HG03108 (cell line): ENCODE data around the gene GJB4.
"Not testable (repeated sequence)": the region's sequence is repeated elsewhere in the genome, so short reads cannot be mapped to it uniquely, and the experiment has no call there.

ENCODE experiments used
- ATAC-seq: cut with Tn5 transposase; IDR thresholded peaks from one replicate; pipeline ENCODE4 v1.9.1; 2021; ENCODE audit warnings: moderate library complexity; ENCODE audit not compliant: unreplicated experiment

The GJB4 gene

DNA sequence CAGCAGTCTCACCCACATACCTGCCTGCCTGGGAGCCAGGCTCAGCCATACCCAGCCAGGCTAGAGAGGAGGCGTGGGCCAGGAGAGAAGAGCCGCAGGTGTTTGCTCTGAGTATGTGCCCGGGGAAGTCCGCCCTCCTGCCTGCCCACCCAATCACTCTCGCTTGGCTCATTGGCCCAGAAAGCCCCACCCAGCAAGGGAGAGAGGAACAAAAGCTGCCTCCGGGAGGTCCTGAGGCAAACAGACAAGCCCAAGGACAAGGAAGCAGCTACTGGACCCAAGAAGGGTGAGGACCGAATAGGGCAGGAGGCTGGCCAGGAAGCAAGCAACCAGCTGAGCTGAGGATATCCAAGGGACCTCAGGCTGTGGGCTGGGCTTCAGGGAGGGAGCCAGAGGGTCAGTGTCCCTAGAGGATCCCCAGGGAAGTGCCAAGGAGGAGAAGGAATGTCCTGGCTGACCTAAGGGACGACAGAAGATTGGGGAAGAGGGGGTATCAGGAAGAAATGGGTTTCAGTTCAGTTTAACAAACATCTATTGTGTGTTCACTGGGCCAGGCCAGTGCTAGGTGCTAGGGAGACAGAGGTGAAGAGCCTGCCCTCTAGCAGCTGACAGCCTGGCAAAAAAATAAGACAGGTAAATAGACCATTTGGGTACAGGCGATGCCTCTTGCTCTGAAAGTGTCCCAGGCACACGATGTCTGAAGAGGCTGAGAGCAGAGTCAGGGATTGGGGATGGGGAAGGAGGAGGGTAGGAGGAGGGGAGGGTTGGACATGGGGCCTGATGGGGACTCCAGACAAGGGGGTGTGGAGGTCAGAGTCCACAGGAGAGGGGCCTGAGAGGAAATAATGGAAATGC is at the start of gene GJB4:
GJB4 (plus strand) TSS at position 238 of the 855 bp plus-strand sequence. CDS start 1,515 bp downstream, outside the sequence.
- no peak for ATAC-seq

DNA sequence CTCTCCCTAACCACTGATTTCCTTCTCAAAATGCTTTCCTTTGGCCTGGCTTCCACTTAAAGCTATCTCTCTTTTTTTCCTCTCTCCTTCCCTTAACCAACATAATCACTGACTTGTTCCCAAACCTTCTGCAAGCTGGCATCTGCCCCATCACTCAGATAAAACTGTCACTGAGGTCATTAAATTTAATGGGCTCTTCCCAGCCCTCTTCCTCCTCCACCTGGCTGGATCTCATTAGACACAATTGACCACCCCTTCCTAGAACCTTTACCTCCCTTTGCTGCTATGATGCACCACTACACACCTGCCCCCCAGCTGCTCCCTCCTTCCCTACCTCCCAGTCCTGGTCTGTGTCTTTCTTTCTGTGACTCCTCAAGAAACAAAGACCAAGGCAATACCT is 48.7 kb upstream of the GJB4 start:
- ATAC-seq, result no peak

DNA sequence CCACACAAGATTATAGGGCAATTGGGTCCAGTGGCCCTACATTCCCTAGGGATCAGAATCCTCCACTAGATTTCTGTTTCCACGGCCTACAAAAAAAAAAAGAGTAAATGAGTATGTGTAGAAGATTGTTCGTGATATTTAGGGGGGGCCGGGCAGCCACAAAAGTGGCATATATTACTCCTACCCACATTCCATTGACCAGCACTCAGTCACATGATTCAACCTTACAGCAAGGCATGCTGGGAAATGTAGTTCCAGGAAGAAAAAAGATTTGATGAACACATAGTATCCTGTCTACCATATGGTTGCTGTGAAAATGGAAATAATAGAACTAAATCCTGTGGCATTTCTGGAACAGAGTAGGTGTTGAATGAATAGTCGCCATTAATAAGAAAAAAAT is 48.1 kb upstream of the GJB4 start:
- no peak for ATAC-seq

DNA sequence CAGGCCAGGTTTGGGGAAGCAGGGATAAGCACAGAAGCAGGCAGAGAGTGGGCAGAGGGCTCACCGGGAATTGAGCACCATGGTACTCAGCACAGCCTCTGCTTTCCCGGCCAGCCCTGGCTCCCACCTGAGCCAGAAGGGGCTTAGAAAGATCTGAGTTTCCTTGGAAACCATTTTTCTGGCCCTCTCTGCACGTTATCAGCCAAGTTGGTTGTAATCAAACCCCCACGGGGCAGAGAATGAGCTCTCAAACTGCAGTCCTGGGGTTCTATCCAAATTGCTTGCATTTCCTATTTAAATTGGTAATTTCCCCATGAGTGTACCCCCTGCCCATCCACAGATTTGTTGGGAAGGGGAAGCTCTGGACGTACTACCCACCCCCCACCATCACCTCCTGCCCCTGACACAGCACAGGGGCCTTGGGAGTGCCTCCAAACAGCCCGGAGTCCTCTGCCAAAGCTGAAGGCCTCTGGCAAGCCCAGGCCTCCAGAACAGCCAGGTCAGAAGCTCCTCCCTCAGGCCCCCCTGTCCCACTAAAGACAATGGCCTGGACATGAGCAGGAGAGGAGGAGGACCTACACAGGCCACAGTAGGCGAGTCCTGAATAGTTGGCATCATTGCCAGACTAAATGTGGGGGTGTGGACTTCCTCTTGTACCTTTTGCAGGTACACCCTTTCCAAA is 47.4 kb upstream of the GJB4 start:
- no peak for ATAC-seq

DNA sequence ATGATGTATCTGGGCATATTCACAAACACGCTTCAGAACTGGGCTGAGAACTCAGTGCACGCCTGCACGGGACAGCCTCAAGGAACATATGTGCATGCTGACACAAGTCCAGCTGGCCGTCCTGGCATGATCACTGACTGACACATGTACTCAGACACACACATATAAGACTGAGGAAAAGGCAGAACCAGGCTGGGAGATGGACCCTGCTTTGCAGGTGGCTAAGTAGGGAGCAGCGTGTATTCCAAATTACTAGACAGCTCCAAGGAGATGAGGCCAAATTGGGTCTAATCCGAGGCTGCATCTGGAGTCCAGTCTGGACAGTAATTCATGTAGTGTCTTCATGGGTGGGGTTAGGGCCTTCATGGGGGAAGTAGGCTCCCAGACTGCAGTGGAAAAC is 46.1 kb upstream of the GJB4 start:
- ATAC-seq, result no peak

DNA sequence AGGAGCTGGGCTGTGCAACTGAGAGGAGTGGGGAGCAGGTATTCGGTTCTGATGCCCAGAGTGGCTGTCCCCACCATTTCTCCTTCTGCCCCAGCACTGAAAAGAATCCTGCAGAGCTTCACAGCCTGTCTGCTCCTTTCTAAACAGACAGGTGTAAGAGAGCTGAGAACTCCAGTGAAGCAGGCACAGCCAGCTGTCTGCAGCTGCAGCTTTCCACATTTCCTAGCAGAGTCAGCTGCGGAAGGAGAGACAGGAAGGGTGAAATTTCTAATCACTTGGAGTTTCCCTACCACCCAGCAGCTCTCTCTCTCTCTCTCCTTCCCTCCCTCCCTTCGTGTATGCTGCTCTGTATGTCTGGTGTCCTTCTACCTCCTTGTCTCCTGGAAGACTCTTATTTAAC is 45.2 kb upstream of the GJB4 start:
- no peak for ATAC-seq

DNA sequence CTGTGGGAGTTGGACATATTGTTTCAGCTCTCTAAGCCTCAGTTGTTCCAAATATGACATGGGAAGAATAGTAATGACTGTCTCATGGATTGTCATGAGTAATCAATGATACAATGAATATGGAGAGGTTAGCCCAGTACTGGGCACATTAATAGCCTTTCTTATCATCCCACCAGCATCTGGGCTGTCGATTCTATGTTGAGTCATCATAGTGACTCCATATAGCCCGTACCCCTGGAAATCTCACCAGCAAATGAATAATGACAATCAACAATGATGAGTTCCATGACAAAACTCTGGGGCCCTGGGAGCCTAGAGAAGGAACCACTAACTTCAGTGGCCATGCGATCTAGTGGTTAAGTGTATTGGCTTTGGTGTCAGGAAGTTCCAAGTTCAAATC is 44.4 kb upstream of the GJB4 start:
- no peak for ATAC-seq

DNA sequence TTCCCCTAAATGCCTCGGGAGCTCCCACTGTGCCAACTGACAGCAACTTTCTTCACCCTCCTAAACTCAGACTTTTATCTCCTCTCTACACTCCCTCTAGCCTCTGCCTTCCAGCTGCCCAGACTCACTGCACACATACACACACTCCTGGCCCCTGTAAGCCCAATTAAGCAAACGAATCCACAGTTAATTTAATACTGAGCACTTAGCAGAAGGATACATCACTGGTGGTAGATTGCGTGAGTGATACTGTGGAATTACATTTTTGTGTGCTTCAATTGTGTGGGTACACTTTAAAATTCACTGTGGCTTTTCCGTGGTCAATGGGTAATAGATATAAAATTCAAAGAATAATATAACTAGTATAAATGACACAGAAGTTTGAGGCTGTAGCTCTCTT is 38.3 kb upstream of the GJB4 start:
- no peak for ATAC-seq

DNA sequence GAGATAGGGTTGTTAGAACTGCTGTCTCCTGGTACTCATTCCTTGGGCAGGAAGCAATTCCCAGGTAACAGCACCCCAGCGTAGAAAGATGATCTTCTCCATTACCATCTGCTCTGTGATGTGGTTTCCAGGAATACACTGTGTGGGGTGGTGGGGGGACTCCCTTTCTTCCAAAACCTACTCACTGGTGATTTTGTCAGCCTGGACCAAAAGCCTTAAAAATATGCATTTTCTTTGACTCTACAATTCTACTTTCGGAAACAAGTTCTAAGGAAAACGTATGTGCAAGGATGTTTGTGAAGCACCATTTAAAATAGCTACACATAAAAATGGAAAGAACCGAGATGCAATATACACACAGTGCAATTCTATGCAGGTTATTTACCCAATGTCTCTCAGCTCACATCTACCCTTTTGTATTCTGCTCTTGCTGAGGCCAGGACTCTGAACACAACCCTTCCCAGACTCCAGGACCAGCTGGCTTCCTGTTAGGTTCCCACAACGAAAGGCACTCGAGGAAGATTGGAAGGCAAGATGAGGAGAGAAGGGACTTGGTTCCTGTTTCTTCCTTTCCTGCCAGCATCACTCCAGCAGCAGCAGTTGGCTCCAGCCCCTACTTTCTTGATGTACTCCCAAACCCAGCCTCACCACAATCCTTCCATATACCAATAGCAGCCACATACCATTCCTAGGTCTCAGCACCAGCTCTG is 37.7 kb upstream of the GJB4 start:
- ATAC-seq, result no peak

DNA sequence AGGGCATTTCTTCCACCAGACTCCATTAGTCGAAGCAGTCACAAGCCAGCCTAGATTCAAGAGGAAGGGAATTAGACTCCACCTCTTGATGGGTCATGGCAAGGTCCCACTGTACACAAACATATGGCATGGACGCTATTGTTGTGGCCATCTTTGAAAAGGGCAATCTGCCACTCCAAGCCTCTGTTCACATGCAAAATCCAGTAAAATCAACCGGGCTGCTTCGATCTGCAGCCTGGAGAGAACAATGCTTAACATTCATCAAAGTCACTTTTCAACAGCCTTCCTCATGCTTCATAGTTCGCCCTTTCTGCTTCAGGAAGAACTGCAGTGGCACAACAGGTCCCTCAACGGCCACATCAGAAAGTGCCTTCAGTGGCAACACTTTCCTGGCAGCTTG is 32.7 kb upstream of the GJB4 start:
- no peak for ATAC-seq

DNA sequence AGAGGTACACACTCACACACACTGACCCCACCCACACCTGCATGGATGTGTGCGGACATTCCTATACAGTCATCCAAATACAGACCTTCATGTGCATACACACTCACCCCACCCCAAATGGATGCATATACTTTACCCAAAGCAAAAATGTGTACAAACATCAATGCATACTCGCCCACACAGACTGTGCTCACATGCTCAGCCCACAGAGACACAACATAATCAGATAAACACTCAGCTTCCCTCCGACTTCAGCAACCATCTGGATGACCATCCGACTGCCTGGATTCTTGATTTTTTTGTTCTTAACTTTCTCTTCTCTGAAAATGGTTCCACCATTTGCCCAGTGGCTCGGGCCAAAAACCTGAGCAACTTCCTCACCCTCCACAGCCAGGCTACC is 29.1 kb upstream of the GJB4 start:
- no peak for ATAC-seq

DNA sequence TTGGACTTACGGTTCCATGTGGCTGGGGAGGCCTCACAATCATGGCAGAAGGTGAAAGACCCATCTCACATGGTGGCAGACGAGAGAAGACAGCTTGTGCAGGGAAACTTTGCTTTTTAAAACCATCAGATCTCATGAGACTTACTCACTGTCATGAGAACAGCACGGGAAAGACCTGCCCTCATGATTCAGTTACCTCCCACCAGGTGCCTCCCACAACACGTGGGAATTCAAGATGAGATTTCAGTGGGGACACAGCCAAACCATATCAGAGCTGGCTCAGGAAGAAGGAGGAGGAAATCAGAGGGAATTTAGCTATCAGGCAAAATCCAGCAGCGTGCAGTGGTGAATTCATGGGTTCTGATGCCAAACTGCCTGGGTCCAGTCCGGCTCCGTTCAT is 26.7 kb upstream of the GJB4 start:
- not testable (repeated sequence) for ATAC-seq

DNA sequence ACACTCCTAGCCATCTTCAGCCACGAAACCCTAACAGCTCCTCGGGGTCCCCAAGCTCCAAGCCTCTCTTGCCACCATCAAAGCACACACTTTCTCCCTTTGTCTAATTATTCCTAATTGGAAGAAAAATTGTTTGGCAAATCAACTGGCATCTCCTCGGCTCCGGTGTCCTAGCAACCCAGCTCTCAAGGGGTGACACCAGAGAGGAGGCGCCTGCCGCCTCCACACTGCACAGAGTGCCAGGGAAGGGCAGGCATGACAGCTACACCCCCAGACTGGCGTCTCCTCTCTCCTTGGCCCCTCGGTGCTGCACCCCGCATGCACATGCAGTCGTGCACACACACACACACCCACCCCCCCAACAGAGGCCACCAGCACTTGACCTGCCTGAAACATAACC is 22.8 kb upstream of the GJB4 start:
- ATAC-seq, result no peak

DNA sequence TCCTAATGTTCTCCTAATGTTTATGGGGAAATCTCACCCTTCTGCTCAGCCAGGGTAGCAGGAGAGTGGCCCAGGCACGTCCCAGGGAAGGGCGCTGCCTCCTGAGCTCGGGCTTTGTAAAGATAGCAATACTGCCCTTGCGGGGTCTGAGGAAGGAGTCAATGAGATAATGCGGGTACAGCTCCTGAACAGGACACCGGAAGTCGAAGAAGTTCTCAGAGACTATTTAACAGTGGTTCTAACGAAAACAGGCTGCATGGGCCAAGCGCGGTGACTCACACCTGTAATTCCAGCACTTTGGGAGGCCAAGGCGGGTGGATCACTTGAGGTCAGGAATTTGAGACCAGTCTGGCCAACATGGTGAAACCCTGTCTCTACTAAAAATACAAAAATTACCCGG is 22.3 kb upstream of the GJB4 start:
- not testable (repeated sequence) for ATAC-seq

DNA sequence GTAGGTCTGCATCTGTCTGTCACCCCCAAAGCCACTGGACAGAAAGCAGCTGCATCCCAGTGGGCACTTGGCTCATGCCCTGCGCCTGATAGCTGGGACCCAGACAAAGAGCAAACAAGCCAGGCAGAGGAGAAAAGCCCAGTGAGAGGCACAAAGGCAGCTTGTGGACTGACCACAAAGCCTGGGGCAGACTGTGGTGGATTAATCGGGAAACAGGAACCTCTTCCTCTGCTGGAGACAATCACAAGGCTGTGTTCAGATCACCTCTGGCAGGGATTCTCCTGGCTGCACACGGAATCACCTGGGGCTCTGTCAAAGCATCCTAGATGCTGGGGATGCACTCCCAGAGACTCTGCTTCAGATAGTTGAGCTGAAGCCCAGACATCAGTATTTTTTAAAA is 19.9 kb upstream of the GJB4 start:
- ATAC-seq, result no peak

DNA sequence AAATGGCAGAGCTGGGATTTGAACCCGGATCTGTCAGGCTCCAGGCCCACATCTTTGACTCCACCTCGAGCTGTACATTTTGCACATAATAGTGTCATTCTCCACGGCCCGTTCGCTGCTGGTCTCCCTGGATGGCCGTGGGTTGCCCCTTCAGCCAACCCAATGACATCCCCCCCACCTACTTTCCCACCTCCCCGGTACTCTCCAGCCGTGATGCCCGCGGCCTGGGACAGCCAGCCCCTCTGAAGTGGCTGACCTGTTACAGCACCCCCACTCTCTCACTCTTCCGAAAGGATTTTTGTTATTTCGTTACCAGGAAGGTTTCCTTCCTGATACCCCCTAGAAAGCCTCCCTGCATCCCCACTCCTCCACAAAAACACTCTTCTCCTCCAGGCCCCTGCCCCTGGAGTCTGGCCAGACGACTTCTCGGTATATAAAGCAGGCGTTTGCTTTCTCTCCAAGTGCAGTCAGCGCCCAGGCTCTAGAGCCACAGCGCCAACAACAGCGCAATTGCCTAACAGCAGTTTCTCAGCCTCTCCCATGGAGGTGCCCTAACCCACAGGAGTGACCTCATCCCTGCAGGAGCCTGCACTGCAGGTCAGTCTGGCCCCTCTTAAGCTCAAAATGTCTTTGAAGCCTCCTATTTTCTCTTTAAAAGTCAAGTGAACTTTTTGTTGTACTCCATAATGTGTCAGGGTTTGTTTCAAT is 19.2 kb upstream of the GJB4 start:
- ATAC-seq, result no peak

DNA sequence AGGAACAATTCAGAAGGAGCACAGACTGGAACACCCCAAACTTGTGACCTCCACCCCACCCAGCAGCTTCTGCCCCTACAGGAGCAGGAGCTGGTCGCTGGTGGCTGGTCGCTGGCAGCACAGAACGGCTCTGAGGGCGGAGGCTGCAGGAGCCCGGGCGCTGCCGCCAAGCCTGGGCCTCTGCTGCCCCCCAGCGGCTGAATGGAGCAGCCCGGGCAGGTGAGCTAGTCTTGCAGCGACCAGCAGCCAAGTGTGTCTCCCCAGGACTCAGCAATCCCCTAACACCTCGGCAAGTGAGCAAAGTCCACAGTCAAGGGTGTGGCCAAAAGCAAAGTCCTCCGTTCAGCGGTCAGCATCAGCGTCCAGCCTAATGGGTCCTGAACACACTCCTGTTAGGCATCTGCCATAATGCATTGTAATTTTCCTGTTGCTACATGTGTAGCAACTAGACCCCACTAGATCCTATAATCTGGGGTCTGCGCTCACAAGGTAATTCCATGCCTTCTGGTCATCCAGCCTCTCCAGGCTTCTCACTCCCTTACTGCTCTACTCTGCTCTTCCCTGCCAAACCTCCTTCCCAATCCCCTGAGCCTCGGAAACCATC is 16.8 kb upstream of the GJB4 start:
- peak; percentile 50 for ATAC-seq

DNA sequence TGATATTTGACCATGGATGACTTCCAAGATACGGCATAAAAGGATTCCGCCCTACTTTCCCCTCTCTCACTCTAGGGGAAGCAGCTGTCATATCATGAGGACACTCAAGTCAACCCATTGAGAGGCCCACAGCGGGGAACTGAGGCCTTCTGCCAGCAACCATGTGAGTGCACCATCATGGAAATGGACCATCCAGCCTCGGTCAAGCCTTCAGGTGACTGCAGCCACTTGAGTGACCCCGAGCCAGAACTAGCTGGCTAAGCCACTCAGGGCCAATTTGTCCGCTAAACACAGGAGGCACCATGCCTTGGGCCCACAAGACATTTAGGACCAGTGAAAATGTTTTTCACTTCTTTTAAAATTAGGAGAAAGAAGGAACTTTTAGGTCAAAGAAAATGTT is 15.8 kb upstream of the GJB4 start:
- no peak for ATAC-seq

DNA sequence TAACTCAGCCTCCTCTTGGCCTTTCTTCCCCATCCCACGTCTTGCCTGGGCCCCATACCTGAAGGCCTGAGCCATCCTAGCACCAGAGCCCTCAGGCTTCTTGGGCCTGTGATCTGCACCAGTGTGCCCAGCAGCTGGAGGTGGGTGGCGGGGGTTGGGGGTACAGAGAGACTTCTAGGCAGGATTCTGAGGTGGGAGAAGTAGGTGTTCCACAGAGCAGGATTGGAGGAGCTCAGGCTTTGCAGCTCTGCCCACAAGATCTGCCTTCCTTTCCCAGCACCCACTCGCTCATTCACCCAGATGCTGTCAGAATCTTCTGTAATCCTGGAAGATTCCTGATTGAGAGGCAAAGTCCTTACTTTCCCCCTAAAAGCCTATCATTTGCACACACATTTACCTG is 14.7 kb upstream of the GJB4 start:
- ATAC-seq, result no peak

DNA sequence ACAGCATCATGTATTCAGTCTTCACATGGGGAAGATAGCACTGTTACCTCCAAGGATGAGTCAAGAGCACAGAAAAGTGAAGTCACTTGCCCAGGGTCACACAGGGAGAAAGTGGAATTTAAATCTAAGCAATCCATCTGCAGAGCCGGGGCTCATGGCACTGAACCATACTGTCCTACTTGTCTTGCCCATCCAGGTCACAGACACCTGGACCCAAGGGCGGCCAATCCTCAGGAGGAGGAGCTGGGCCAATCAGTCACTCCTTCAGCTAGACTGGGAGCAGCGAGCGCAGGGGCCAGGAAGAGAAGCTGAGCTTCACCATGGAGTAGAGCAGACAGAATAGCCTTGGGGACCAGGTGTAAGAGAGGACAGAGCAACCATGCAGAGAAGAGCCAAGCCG is 13.9 kb upstream of the GJB4 start:
- ATAC-seq, result no peak

DNA sequence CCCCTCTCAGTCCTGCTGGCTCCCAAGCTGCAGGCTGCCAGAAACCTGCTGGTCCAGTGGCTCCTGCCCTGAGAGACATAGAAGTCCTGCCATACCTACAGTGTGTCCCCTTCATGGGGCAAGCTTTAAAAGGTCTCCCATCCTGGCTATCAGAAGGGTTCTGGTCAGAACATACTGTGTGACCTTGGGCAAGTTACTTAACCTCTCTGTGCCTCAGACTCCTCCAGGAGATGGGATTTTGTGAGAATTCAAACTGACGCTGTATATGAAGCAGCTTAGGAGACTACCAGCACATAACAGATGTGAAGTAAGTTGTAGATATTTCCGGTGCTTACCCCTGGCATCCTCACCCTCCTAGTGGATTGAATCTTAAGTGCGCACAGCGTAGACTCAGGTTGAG is 13.4 kb upstream of the GJB4 start:
- ATAC-seq, result no peak
